ENCODE data around the gene GLT8D2.

The GLT8D2 gene

DNA sequence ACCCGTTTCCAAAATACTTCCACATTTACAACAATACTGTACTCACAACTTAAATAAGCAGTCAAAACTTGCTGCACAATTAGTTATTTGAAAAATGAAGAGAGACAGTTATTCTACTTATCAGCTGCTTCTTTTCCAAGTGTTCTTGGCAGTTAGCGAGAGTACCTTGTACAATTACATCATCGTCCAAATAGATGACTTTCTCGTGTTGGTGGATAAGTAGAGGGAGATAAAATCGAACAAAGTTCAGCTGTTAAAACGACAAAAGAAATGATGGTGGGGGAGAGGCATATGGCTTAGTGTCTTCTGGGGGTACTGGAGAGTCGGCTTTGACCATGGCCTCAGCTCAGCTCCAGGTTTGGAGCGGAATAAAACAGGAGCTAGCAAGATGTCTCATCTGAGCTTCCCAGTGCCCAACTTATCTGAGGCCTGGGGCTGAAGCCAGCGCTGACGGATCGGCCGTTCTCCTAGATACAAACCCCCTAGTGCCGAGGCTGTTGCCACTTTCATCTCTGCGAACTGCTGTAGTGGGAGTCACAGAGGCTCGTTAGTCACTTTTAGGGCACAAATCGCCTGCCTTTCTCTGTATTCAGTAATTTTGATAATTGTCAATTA, 52.6 kb downstream of the GLT8D2 start:
- H3K27ac ChIP-seq = no peak overlapping the region
- TF ChIP-seq ZFX (IDR thresholded peaks at IDR 0.05) = no peak
- TF ChIP-seq, protein P1, sequence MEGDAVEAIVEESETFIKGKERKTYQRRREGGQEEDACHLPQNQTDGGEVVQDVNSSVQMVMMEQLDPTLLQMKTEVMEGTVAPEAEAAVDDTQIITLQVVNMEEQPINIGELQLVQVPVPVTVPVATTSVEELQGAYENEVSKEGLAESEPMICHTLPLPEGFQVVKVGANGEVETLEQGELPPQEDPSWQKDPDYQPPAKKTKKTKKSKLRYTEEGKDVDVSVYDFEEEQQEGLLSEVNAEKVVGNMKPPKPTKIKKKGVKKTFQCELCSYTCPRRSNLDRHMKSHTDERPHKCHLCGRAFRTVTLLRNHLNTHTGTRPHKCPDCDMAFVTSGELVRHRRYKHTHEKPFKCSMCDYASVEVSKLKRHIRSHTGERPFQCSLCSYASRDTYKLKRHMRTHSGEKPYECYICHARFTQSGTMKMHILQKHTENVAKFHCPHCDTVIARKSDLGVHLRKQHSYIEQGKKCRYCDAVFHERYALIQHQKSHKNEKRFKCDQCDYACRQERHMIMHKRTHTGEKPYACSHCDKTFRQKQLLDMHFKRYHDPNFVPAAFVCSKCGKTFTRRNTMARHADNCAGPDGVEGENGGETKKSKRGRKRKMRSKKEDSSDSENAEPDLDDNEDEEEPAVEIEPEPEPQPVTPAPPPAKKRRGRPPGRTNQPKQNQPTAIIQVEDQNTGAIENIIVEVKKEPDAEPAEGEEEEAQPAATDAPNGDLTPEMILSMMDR (conservative IDR thresholded peaks at IDR 0.05) = no peak

DNA sequence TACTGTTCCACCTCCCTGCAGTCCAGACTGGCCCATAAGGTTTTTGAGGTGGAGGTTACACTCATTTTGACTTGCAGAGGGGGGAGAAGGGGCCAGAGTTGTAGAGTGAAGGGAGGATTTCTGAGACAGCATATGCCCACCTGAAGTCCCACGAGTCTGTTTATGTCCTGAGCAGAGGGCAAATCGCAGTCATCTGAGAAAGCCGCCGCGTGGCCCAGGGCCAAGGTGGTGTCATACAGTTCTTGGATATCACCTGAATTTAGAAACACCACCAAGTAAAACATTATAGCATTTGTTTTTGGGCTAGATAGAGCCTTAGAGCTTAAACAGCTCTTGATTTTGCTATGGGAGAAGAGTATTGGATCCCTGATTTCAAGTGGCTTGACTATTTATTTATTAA, 53.4 kb downstream of the GLT8D2 start:
- TF ChIP-seq, protein P1 (conservative IDR thresholded peaks at IDR 0.05) = no peak
- TF ChIP-seq ZFX (IDR thresholded peaks at IDR 0.05) = no peak
- H3K27ac ChIP-seq = no peak overlapping the region

DNA sequence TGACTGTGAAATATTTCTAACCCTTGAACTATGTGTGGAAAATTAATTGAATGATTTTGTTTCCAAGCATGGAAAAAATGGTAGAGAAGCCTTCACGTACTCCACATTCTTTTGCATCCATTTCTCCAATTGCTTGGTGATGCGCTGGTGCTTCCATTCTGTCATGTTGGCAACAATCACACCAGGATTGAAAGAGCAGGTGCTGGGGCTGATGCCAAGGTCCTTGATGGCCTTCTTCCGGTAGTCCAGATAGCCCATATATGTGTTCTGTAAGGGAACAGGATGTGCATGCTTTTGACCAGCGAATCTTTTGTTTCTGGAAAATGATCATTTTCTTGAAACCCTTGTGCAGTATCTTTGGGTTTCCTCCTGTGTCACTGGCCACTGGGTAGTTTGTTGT, 55.8 kb downstream of the GLT8D2 start:
- H3K27ac ChIP-seq = no peak overlapping the region
- TF ChIP-seq ZFX (IDR thresholded peaks at IDR 0.05) = no peak
- TF ChIP-seq, protein P1 (conservative IDR thresholded peaks at IDR 0.05) = no peak

DNA sequence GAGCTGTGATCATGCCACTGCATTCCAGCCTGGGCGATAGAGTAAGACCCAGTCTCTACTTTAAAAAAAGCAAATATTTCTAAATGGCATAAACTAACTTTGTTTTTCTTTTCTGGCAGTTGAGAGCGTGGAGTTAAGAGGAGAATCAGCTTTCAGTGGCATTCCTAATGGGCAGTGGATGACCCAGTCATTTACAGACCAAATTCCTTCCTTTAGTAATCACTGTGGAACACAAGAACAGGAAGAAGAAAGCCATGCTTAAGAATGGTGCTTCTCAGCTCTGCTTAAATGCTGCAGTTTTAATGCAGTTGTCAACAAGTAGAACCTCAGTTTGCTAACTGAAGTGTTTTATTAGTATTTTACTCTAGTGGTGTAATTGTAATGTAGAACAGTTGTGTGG, 63.2 kb downstream of the GLT8D2 start:
- no peak for TF ChIP-seq ZFX (IDR thresholded peaks at IDR 0.05)
- TF ChIP-seq, protein P1 (conservative IDR thresholded peaks at IDR 0.05) = no peak
- no peak overlapping the region for H3K27ac ChIP-seq

DNA sequence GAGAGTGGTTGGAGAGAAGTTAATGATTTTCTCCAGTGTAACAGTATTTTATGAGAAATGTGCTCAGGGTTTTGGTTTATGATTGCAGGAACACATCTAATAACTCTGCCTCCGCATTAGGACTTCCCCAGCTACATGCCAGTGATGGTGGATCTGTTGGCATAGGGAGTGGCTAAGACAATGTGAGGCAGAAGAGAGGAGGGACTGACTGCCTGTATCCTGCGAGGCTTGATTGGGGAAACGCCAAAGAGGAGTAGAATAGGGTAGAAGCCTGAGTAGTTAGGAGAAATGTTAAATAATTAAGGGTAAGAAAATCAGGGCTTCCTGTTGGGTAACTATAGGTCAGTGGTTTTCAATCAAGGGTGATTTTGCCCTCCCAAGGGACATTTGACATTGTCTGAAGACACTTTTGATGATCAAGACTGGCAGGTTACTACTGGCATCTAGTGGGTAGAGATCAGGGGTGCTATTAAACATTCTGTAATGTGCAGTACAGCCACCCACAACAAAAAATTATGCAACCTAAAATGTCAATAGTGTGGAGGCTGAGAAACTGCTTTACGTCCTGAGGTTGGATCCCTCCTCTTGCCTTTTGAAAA, 71.5 kb downstream of the GLT8D2 start:
- TF ChIP-seq, protein P1 (conservative IDR thresholded peaks at IDR 0.05) = no peak
- no peak for TF ChIP-seq ZFX (IDR thresholded peaks at IDR 0.05)
- H3K27ac ChIP-seq = no peak overlapping the region

DNA sequence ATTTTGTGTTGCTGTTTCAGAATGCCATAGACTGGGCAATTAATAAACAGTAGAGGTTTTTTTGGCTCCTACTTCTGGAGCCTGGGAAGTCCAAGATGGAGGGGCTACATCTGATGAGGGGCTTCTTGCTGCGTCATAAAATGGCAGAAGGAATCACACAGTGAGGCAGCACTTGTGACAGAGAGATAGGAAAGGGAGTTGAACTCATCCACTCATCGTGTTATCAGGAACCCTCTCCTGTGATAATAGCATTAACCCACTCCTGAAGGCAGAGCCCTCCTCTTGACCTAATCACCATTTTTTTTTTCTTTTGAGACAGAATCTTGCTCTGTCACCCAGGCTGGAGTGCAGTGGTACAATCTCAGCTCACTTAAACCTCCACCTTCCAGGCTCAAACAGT, 74.6 kb downstream of the GLT8D2 start:
- TF ChIP-seq, protein P1 (conservative IDR thresholded peaks at IDR 0.05) = no peak
- TF ChIP-seq ZFX (IDR thresholded peaks at IDR 0.05) = no peak
- H3K27ac ChIP-seq = no peak overlapping the region

DNA sequence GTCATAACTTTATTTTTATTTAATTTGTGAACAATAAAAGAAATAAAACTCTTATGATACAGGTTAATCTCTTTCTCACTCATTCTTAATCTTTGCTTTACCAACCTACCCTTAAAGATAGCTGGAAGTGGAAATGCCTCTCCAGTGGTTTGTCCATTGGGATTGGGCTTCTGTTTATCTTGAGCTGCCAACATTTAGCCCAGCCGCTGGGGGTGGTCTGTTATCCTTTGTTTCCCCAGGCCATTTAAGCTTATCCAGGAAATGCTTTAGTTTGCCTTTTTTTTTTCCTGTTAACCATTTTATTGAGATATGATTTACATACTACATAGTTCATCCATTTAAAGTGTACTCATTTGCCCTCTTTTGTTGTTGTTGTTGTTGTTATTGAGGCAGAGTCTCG, 76.1 kb downstream of the GLT8D2 start:
- no peak overlapping the region for H3K27ac ChIP-seq
- TF ChIP-seq, protein P1 (conservative IDR thresholded peaks at IDR 0.05) = no peak
- TF ChIP-seq ZFX (IDR thresholded peaks at IDR 0.05) = no peak
